K562 (cell line): ENCODE measurements around the gene SLC2A13. TPM values are rescaled to one million over a fixed set of nuclear protein-coding genes. Genes with fewer than 3 reads are reported as not detected.
A peak's percentile ranks its signal among the peaks of the same experiment; 100 is the strongest.

ENCODE experiments used
- ATAC-seq: fragments of 200-7000 bp; cut with Tn5 transposase; 3 replicates; pipeline ENCODE4 v1.9.1; 2020; ENCODE audit warnings: moderate library complexity
- BruUV-seq: library from RNA; stranded (reverse); fragments of 400-500 nt; replicated peaks from 2 replicates; lab custom pipeline; 2021; lab: Mats Ljungman, UMichigan
- CTCF ChIA-PET: fragments of 300-600 bp; formaldehyde crosslinking; extraction: SDS; loops from one replicate; lab custom pipeline; 2021; ENCODE audit warnings: low intra/inter-chr PET ratio; lab: Yijun Ruan, JAX
- POLR2A ChIA-PET: fragments of 300-600, 350-650 bp; sonication (Branson Sonifier 250); formaldehyde crosslinking; extraction: SDS; loops from one replicate; lab custom pipeline; 2021; ENCODE audit warnings: antibody characterized with exemption, inconsistent platforms; lab: Yijun Ruan, JAX
- DNase-seq, 4 experiments: peaks; one replicate each; pipeline versions ENCODE4 v3.0.0 to v3.0.0-alpha.2; 2011 to 2018; ENCODE audit warnings: low spot score in 3 of 4, mixed read lengths in 3 of 4; ENCODE audit errors: extremely low read depth in 1 of 4
- FAIRE-seq: peaks from 2 replicates; lab custom pipeline; 2011; peaks lifted over from hg19 to GRCh38; lab: Jason Lieb, UNC
- H2AFZ ChIP-seq: 2 replicates; pipeline ENCODE4 v1.6.0; 2011; ENCODE audit warnings: low read depth, low read length, control low read depth, inconsistent platforms
- H3K27ac ChIP-seq: fragments of 200-600 bp; 3 replicates; pipeline ENCODE4 v1.8.0; 2011; ENCODE audit warnings: low read depth, mild to moderate bottlenecking, control low read depth, inconsistent platforms, low read length, moderate library complexity, mixed read lengths; ENCODE audit errors: extremely low read depth
- H3K27me3 ChIP-seq, 2 experiments: fragments of 300-600 bp in 1 of 2; 2 replicates in 1 of 2; 3 replicates in 1 of 2; pipeline versions ENCODE4 v1.6.0 to v1.8.0; 2011; ENCODE audit warnings: inconsistent platforms in 2 of 2, low read length in 2 of 2, mild to moderate bottlenecking in 1 of 2, mixed read lengths in 1 of 2, moderate library complexity in 1 of 2; ENCODE audit not compliant: control insufficient read depth in 2 of 2, insufficient read depth in 2 of 2
- H3K36me3 ChIP-seq: fragments of 300-600 bp; 3 replicates; pipeline ENCODE4 v1.8.0; 2011; ENCODE audit warnings: mild to moderate bottlenecking, low read length, inconsistent platforms; ENCODE audit not compliant: control insufficient read depth, insufficient read depth
- H3K4me1 ChIP-seq, 2 experiments: fragments of 200-600 bp in 1 of 2; replicated peaks in 1 of 2; 2 replicates in 1 of 2; 3 replicates in 1 of 2; pipeline versions ENCODE4 v1.5.1 to v1.8.0; 2011; ENCODE audit warnings: inconsistent platforms in 2 of 2, low read length in 2 of 2, mild to moderate bottlenecking in 1 of 2, mixed read lengths in 1 of 2, moderate library complexity in 1 of 2; ENCODE audit not compliant: control insufficient read depth in 2 of 2, insufficient read depth in 2 of 2
- H3K4me2 ChIP-seq: 2 replicates; pipeline ENCODE4 v1.6.1; 2011; ENCODE audit warnings: low read length, control low read depth, inconsistent platforms, mixed read lengths; ENCODE audit not compliant: insufficient read depth
- H3K4me3 ChIP-seq: fragments of 200-600 bp; sonication (generic), shearing (Covaris generic); 2 replicates; pipeline ENCODE4 v1.5.1; 2016; ENCODE audit warnings: control low read depth, inconsistent platforms
- H3K79me2 ChIP-seq: fragments of 200-600 bp; 3 replicates; pipeline ENCODE4 v1.8.0; 2011; ENCODE audit warnings: low read length, inconsistent platforms; ENCODE audit not compliant: control insufficient read depth, insufficient read depth
- H3K9ac ChIP-seq, 2 experiments: 2 replicates each; pipeline versions ENCODE4 v1.6.0 to v1.6.1; 2011; ENCODE audit warnings: low read depth in 2 of 2, low read length in 2 of 2, control low read depth in 1 of 2, inconsistent platforms in 1 of 2, mild to moderate bottlenecking in 1 of 2, mixed read lengths in 1 of 2; ENCODE audit not compliant: insufficient read depth in 1 of 2
- H3K9me1 ChIP-seq: one replicate; pipeline ENCODE4 v1.6.0; 2011; ENCODE audit warnings: inconsistent platforms, mild to moderate bottlenecking, low read length, moderate library complexity; ENCODE audit not compliant: control insufficient read depth, insufficient read depth
- H3K9me3 ChIP-seq: replicated peaks from 2 replicates; pipeline ENCODE4 v1.5.1; 2011; ENCODE audit warnings: low read depth, low read length, inconsistent platforms; ENCODE audit not compliant: control insufficient read depth, insufficient read depth
- H4K20me1 ChIP-seq: replicated peaks from 2 replicates; pipeline ENCODE4 v1.6.1; 2011; ENCODE audit warnings: low read length, inconsistent platforms, mixed read lengths; ENCODE audit not compliant: control insufficient read depth, insufficient read depth
- CBFA2T3 ChIP-seq: fragments of 450-650 bp; IDR thresholded peaks from 2 replicates; pipeline ENCODE4 v1.6.1; 2017
- DIDO1 ChIP-seq: fragments of 450-650 bp; IDR thresholded peaks from 2 replicates; pipeline ENCODE4 v1.6.1; 2016; ENCODE audit warnings: low read depth, missing biosample characterization, missing genetic modification characterization
- DMBX1 ChIP-seq: fragments of 250-450 bp; sonication (Bioruptor Pico); IDR thresholded peaks from 2 replicates; pipeline ENCODE4 v1.8.0; 2022; ENCODE audit warnings: inconsistent platforms, mild to moderate bottlenecking, moderate library complexity, borderline replicate concordance
- E2F6 ChIP-seq, 2 experiments: IDR thresholded peaks; 2 replicates each; pipeline ENCODE4 v1.6.1; 2011; ENCODE audit warnings: borderline replicate concordance in 1 of 2, control low read depth in 1 of 2, low read depth in 1 of 2, low read length in 1 of 2, mild to moderate bottlenecking in 1 of 2, mixed read lengths in 1 of 2, moderate library complexity in 1 of 2; ENCODE audit not compliant: insufficient read depth in 1 of 2, insufficient read length in 1 of 2, poor library complexity in 1 of 2, severe bottlenecking in 1 of 2; ENCODE audit errors: extremely low read depth in 1 of 2
- FOXM1 ChIP-seq, 2 experiments: fragments of 450-650 bp in 1 of 2; sonication (generic) in 1 of 2; formaldehyde crosslinking in 1 of 2; IDR thresholded peaks; 2 replicates each; pipeline versions ENCODE4 v1.6.1 to v1.9.0; 2017 to 2022; ENCODE audit warnings: low read depth in 2 of 2, mild to moderate bottlenecking in 2 of 2, missing genetic modification reagents in 1 of 2, moderate library complexity in 1 of 2
- HDGF ChIP-seq: fragments of 450-650 bp; IDR thresholded peaks from 2 replicates; pipeline ENCODE4 v1.6.1; 2016
- IRF2 ChIP-seq: sonication (generic); formaldehyde crosslinking; IDR thresholded peaks from 2 replicates; pipeline ENCODE4 v1.8.1; 2022; ENCODE audit warnings: mild to moderate bottlenecking, missing genetic modification reagents
- JUND ChIP-seq, 2 experiments: IDR thresholded peaks; 2 replicates in 1 of 2; 3 replicates in 1 of 2; pipeline ENCODE4 v1.6.1; 2011; ENCODE audit warnings: borderline replicate concordance in 2 of 2, low read depth in 2 of 2, low read length in 2 of 2, improper control_type of control experiment in 1 of 2, missing biosample characterization in 1 of 2, missing genetic modification characterization in 1 of 2, missing genetic modification reagents in 1 of 2
- MTA1 ChIP-seq: fragments of 450-650 bp; IDR thresholded peaks from 2 replicates; pipeline ENCODE4 v1.6.1; 2017; ENCODE audit warnings: borderline replicate concordance
- TAF1 ChIP-seq: IDR thresholded peaks from 2 replicates; pipeline ENCODE4 v1.6.1; 2011; ENCODE audit warnings: mild to moderate bottlenecking, low read length, moderate library complexity; ENCODE audit not compliant: insufficient read depth, control insufficient read depth, severe bottlenecking; ENCODE audit errors: extremely low read depth
- TFAM ChIP-seq: fragments of 250-450 bp; sonication (Bioruptor Pico); conservative IDR thresholded peaks from 2 replicates; pipeline ENCODE4 v1.5.0; 2021; ENCODE audit warnings: mild to moderate bottlenecking, moderate library complexity
- UBTF ChIP-seq, 2 experiments: IDR thresholded peaks; 2 replicates each; pipeline ENCODE4 v1.6.1; 2012; ENCODE audit warnings: improper control_type of control experiment in 2 of 2, low read depth in 2 of 2, low read length in 2 of 2, borderline replicate concordance in 1 of 2
- WGBS: fragments of 100-300 bp; shearing (Covaris generic); methylation state at CpG from one replicate; pipeline ENCODE4 v1.1.6; 2016; ENCODE audit warnings: low coverage, mixed read lengths; ENCODE audit not compliant: insufficient coverage; ENCODE audit errors: missing lambda C conversion rate; 5-methylcytosine and 5-hydroxymethylcytosine counted together
- in situ Hi-C: fragments of 300-500 bp; cut with MboI; formaldehyde crosslinking; loops from 4 replicates; pipeline ENCODE4 v1.15.0; 2018; ENCODE audit warnings: inconsistent platforms, mixed read lengths
- intact Hi-C: fragments of 100-400 bp; cut with micrococcal nuclease; formaldehyde crosslinking; loops from 2 replicates; pipeline ENCODE4 v1.14.2; 2022
- polyA plus RNA-seq, 8 experiments: library from polyadenylated mRNA; depleted of rRNA in 4 of 8; stranded (reverse) in 5 of 8; unstranded in 3 of 8; fragments of >200 nt; fragmentation: Nextera tagmentation in 2 of 8; fragmentation: Illumina TruSeq in 1 of 8; extraction: Ambion mirVana in 2 of 8; extraction: Trizol in 1 of 8; gene quantifications; 2 replicates each; pipeline versions ENCODE4 v1.2.1 to v1.2.3, GENCODE V29; 2011 to 2014; ENCODE audit warnings: inconsistent platforms in 1 of 8, missing spikeins in 1 of 8
- total RNA-seq, 7 experiments: library from RNA; depleted of rRNA in 6 of 7; stranded (reverse); fragments of >200 nt in 6 of 7; fragmentation: Illumina TruSeq in 2 of 7; extraction: Trizol in 2 of 7; gene quantifications; 2 replicates each; pipeline versions ENCODE4 v1.2.1 to v1.2.3, GENCODE V29; 2011 to 2021; ENCODE audit warnings: low replicate concordance in 1 of 7

The SLC2A13 gene
- total and polyA plus RNA-seq, 9 of the 15 experiments (the other 6 are each of a cell fraction or from before 2014, with no cell fraction given) = 1.7 to 12.4 (median 9.0) TPM

- peak; percentile 56; the same call in 2 of the 3 replicates for ATAC-seq
- Histone ChIP-seq H3K79me2 (no peaks in the 10 kb centered on the region), H3K9me3 (no peaks in the 10 kb centered on the region), H4K20me1 (no peaks in the 10 kb centered on the region), H3K4me1 (no peaks in the 10 kb centered on the region; a peak in 1 of 5 replicates), H3K4me3 (no peak overlapping the region), H3K9me1 (no peaks in the 10 kb centered on the region), H2AFZ (no peak overlapping the region), H3K9ac (no peak overlapping the region), H3K36me3 (no peaks in the 10 kb centered on the region), H3K27me3 (no peaks in the 10 kb centered on the region), H3K27ac (no peak overlapping the region), H3K4me2 (no peak overlapping the region)
- FAIRE-seq = no peak
- DNase-seq = peak in 2 of 4 experiments; percentile 16
- BruUV-seq = no TSS peak
- ChIA-PET POLR2A (no interaction called here), CTCF (no interaction called here)
- in situ Hi-C loops (loop anchor here (10.0 kb wide), 1 partner anchor 88 kb away; the partner anchor contains the start of gene SLC2A13), intact Hi-C loops (no loop called here)
- 16% methylated on average over 3 of the region's 3 CpGs for WGBS
- TF ChIP-seq DMBX1 (CRISPR knock-in tag) = no peak
- no peak for TF ChIP-seq JUND (IDR thresholded peaks at IDR 0.05; ENCODE audit: borderline replicate concordance, low read depth, low read length)
- TF ChIP-seq JUND (tag; IDR thresholded peaks at IDR 0.05; ENCODE audit: borderline replicate concordance, low read depth, low read length) = 0 out of 3 replicates have a peak, but pooled peaks have one; percentile 17
- TF ChIP-seq DIDO1 = no peak
- peak; percentile 38; the same call in 1 of the 2 replicates for TF ChIP-seq CBFA2T3
- no peak for TF ChIP-seq TFAM (CRISPR knock-in tag)
- no peak for TF ChIP-seq MTA1
- TF ChIP-seq TAF1 = no peak
- TF ChIP-seq IRF2 (CRISPR knock-in tag) = no peak
- TF ChIP-seq HDGF = no peak
- no peak for TF ChIP-seq E2F6 (IDR thresholded peaks at IDR 0.05; ENCODE audit: borderline replicate concordance in 1 of 2, extremely low read depth in 1 of 2, insufficient read depth in 1 of 2, insufficient read length in 1 of 2, low read depth in 1 of 2, low read length in 1 of 2, poor library complexity in 1 of 2, severe bottlenecking in 1 of 2)
- TF ChIP-seq FOXM1 (IDR thresholded peaks at IDR 0.05; ENCODE audit: low read depth) = no peak
- TF ChIP-seq FOXM1 (CRISPR knock-in tag; IDR thresholded peaks at IDR 0.05; ENCODE audit: low read depth) = no peak
- no peak for TF ChIP-seq UBTF (IDR thresholded peaks at IDR 0.05; ENCODE audit: borderline replicate concordance in 1 of 2, low read depth in 2 of 2, low read length in 2 of 2)
These were observed 88.9 kb downstream of the SLC2A13 start for GRCh38 chr12:40016980-40017379.
